HK-2 (cell line): Measurements from ENCODE around the gene HLTF.

Experiments used
- DNase-seq: peaks from one replicate; pipeline ENCODE4 v3.0.0-alpha.2; 2018; ENCODE audit not compliant: unreplicated experiment

The HLTF gene

GRCh38 chr3:149018247-149018646 lies 68.1 kb downstream of the HLTF start:
- DNase-seq, result no peak

- no peak for DNase-seq
Measured at GRCh38 chr3:149016669-149017541, 69.4 kb downstream of the HLTF start.

DNA sequence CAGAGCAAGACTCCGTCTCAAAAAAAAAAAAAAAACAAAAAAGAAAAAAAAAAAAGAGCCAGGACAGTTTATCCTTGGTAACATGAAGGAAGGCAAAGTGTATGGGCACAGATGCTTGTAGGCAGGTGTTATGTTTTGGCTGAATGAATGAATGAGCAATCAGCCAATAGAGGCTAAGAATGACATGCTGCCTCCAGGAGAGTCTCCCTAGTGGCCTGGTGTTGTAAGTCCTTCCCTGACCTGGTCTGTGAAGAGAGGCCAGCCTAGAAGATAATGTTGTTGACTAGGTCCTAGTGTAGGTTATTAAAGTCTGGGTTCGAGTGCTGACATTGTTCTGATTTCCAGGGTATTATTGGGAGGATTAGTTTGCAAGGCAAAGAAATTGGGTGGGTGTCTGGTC lies 70.1 kb downstream of the HLTF start:
- DNase-seq, result no peak

DNA sequence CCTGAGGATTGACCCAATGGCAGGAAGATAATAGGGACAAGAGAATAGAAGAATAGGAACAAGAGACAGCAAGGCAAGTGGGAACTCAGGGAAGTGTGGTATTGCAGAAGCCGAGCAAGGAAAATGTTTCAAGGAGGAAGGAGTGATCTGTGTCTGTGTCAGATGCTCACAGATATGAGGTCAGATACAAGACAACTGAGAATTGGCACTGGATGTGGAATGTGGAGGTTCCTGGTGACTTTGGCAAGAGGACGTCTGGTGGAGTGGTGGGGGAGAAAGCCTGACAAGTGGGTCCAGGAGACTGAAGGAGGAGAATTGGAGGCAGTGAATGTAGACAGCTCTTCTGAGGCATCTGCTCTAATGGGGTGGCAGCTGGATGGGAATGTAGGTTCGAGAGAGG lies 70.9 kb downstream of the HLTF start:
- DNase-seq, result no peak

DNA sequence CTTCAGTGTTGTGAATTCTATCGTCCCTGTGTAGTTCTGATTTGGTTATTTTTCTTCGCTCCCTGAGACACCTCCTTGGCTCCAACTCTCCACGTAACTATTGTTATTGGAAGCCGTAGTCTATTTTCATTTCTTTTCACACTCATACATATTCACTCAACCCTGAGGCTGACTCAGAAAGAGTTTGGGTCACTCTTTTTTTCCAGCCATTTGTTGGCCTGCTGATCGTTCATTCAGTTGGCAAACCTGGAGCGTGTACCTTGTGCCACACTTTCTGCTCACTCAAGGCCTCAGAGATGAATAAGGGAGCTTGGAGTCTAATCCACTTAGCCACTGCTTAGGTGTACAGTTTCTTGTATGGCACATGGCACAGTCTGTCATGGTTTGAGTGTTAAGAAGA lies 72.6 kb downstream of the HLTF start:
- DNase-seq, result no peak

DNA sequence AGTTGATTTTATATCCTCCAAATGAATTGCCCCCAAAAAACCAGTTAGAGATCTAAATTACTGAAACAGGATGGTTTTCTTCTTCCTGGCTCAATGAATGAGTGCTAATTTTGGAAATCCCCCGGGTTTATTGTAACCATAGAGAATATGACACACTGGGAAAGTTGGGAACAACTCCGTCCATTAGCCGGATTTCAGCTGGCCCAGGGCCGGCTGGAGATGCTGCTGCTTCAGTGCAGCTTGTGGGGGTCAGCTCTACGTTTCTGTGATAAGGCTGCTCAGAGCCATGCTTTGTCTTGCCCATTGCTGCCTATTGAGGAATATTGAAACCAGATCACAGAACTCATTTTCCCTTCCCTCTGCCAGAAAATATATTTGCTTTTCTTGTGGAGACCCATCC lies 74.7 kb downstream of the HLTF start:
- no peak for DNase-seq

DNA sequence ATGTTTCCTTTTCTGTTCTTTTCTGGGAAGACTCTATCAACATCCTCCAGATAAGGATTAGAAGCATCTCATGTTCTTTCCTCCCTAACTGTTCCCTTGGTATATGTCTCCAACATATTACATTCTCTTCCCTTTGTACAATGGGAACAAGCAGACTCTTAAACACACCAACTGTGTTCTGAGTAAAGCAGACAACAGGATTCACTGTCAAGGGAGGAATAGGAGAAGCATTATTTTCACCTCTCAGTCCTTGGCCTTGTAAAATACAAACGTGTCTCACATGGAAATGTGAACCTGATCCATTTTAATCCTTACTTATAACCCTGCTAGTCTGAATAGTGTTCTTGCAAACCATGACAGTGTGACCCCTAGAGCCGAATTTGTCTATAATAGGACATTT lies 75.4 kb downstream of the HLTF start:
- no peak for DNase-seq

DNA sequence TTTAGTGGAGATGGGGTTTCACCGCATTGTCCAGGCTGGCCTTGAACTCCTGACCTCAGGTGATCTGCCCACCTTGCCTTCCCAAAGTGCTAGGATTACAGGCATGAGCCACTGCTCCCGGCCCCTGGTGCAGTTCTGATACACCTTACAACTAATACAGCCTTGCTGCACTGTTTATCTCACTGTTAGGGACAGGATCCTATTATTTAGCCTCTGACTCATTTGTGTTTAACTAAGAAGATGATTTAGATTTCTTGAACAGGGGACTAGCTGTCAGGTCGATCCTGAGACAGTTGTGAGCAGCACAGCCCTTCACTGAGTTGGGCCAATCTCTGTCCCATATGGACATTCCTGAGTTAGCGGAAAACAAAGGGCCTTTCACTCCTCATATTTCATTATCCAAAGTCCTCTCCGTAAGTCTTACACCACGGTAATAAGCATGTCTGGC lies 75.8 kb downstream of the HLTF start:
- DNase-seq, result no peak

- DNase-seq, result no peak
Measured at GRCh38 chr3:149009732-149010131, 76.6 kb downstream of the HLTF start.

DNA sequence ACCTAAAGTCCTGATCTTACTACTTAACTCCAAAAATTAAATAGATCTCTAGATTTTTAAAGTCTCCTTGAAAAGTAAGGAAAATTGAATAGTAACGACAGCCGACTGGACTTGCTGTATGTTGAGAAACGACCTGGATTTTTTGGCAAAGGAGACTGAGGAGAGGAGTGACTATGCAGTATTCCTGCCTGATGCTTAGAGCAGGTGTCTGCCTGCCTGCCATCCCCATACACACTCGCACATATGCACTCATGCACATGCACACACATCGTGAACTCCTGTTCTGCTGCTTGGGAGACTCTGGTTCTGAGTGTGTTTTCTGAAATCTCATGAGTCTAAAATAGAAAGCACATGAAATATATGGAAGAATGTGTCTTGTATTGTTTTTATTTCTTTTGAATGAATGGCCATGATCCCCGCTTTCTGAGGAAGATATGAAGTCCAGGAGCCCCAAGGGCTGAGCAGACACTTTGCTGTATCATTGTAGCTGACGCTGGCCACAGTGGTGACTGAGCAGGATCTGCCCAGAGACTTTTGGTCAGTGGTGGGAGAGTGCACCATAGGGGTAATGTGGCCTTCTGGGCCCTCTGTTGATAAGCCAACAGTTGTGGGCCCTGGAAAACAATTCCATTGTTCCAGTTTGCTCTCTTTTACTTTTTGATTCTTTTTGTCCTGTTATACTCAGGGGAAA lies 78.6 kb downstream of the HLTF start:
- no peak for DNase-seq

DNA sequence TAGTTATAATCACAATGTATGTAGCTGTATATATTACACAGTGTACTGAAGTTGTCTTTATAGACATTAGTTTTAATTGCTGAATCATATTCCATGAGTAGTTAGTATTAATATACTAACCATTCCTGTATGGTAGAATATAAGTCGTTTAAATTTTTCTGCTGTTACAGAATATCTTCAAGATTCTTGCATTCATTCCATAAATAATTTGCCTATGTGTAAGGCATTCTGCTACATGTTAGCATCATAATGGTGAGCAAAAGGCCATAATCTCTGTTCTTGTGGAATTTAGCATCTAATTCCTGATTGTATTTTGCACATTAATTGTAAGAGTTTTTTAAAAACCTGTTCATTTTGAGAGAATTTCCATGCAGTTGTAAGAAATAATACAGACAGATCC lies 80.9 kb downstream of the HLTF start:
- no peak for DNase-seq

DNA sequence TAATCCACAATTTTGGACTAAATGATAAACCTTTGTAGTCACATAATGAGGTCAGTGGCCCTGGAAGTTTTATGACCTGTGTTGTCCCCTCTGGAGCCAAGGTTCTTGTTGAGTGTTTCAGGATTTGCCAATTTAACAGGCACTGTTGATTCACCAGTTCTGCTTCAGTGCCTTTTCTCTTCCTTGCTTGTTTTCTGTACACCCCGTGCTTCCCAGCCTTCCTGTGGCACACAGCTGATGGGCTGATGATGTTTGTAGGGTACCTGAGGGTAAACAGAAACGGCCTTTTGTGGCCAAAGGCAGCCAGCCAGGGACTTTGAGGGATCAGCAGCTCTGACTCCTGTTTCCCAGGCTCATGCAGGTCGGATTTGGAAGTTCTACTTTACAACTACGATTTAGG lies 81.7 kb downstream of the HLTF start:
- peak; percentile 49 for DNase-seq

DNA sequence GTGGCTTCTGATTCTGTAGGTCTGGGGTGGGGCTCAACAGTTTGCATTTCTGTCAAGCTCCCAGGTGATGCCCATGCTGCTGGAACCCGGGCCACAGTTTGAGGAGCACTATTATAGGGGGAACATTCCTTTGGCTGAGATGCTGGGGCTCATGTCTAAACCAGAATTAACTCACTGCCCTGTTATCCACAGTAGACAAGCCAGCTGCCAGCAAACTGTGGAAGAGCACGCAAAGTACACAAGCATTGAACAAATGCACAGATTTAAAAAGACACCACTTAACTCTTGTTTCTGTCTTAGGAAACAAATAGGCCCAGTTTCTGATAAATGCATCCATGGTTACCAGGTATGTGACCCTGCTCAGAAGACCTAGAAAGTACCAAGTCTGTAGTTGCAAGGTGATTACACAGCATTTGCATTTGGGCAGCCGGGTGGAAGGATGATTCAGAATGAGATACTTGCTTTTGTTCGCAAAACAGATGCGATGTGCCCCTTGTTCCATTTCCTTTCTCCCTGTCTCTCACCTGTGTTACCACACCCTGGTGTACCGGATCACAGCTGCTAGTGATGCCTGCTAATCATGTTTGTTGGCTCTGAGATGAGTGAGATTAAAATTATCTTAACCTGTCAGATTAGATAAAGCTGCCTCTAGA lies 82.6 kb downstream of the HLTF start:
- DNase-seq, result peak; percentile 35

- no peak for DNase-seq
Measured at GRCh38 chr3:149001727-149002126, 84.6 kb downstream of the HLTF start.

DNA sequence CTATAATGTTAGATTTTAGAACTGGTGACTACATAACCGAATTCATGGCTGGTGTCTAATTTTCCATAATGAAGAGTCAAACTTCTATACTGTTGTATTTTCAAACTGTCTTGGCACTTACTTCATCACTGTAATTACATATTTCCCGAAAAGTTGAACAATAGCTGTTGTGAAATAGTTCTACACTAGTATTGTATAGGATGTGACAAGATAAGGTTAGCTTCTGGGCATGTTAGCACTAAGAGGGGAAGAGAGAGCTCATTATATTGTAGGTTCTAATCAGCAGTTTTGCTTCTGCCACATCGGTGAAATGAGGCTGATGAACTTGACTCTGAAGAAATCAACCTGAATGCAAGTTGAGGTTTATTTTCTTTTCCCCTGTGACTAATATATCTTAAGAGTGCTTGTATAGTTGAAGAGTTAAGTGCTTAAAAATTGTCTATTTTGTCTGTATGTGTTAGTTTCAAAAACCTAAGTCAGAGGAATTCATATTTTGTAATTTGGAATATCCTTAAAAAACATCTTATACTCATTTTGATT lies 86.1 kb downstream of the HLTF start:
- no peak for DNase-seq

GRCh38 chr3:148999806-149000205 lies 86.5 kb downstream of the HLTF start:
- no peak for DNase-seq

GRCh38 chr3:148998715-148999423 lies 87.5 kb downstream of the HLTF start:
- no peak for DNase-seq

GRCh38 chr3:148998297-148998696 lies 88.0 kb downstream of the HLTF start:
- DNase-seq, result no peak

DNA sequence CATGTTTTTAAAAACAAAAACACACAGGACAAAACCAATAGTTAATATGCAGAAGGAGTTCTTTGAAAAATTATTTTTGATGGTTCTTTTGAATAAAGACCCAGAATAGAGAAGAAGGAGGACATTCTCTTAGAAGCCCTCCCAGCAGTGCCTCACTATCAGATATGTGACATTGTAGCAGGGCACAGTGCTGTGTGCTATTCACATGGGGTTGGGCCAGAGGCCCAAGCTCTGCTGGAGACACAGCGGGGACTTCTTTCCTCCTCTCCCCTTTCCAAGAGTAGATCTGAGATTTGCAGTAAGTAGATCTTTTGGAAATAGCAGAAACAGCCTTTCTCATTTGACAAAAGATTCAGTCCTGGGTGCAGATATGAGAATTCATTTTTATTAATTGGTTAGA lies 88.7 kb downstream of the HLTF start:
- no peak for DNase-seq

DNA sequence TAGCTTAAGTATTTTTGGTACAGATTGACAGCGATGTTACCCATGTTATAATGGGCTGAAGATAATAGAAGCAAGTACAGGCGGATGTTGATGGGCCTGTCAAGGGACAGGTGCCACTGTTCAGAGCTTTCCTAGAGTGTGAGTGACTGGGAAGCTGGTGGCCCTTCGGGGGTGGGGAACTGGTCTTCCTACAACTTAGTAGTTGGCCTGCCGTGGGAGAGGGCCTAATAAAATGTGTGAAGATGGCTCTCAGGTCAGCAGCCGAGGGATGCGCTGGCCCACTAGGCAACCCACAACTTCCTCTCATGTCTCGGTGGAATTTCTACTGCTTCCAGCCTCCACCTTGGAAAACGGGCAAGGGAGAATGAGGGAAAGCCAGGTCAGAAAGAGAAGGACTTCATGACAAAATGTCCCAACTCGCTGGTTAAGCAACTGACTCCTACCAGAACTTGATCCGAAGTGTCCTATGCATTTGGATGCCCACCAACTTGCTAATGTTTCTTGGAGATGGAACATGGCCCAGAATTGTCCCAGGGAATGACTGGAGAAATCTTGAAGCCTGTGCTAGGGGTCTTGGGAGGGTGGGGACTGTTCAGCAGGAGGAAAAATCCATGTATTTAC lies 93.6 kb downstream of the HLTF start:
- no peak for DNase-seq

DNA sequence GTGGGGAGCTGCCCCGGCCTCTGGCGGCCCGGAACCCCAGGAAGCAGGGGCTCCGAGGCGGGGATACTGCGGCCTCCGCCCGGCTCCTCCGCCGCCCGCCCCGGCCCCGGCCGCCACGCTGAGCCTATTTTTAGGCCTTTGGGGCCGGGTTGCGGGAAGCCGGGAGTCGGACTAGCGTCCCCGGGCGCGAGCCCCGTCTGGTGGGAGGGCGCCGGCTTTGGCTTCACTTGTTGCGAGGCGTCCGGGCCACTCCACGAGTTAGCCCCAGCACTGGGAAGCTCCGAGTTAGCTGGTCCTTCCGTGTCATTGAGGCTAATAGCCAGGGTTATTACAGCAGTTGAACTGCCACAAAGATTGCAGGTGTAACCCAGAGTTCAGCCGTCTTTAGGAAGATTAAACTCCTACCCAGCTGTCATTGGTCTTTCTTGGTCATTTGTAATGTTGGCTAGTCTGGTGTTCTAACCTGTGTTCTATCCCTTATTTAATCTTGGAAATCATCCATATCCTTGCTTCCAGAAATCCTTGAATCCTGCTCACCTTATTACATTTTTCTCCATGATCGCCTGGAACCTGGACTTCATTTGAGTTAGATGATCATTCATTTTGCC lies 94.2 kb downstream of the HLTF start:
- peak; percentile 57 for DNase-seq
